Panc1 (cell line): Measurements from ENCODE around the gene TGFBR1. TPM values are rescaled to one million over a fixed set of nuclear protein-coding genes. Genes with fewer than 3 reads are reported as not detected.

ENCODE experiments used
- ATAC-seq: fragments of 200-7000 bp; cut with Tn5 transposase; 2 replicates; pipeline ENCODE4 v1.9.1; 2020; ENCODE audit warnings: mild to moderate bottlenecking, moderate library complexity
- BruUV-seq: library from RNA; stranded (reverse); fragments of 400-500 nt; replicated peaks from 2 replicates; lab custom pipeline; 2021; lab: Mats Ljungman, UMichigan
- CTCF ChIA-PET: fragments of 300-600 bp; sonication (Branson Sonifier 250); formaldehyde crosslinking; loops from one replicate; lab custom pipeline; 2022; ENCODE audit warnings: antibody characterized with exemption; lab: Charles Lee
- POLR2A ChIA-PET: fragments of 300-600 bp; sonication (Branson Sonifier 250); formaldehyde crosslinking; loops from one replicate; lab custom pipeline; 2022; ENCODE audit warnings: antibody characterized with exemption; lab: Charles Lee
- DNase-seq: peaks from one replicate; pipeline ENCODE4 v3.0.0-alpha.2; 2010; ENCODE audit warnings: low read depth, low spot score
- H3K27ac ChIP-seq: 2 replicates; pipeline ENCODE4 v1.5.1; 2011; ENCODE audit warnings: mild to moderate bottlenecking, low read length, inconsistent platforms
- H3K27me3 ChIP-seq: fragments of 200-500 bp; sonication (Bioruptor generic); 2 replicates; pipeline ENCODE4 v1.6.0; 2014; ENCODE audit warnings: low read length, inconsistent platforms; ENCODE audit not compliant: control insufficient read depth, insufficient read depth
- H3K36me3 ChIP-seq: fragments of 200-500 bp; sonication (Bioruptor generic); 2 replicates; pipeline ENCODE4 v1.5.1; 2014; ENCODE audit warnings: inconsistent platforms, mild to moderate bottlenecking, low read length, moderate library complexity; ENCODE audit not compliant: control insufficient read depth, insufficient read depth
- H3K4me1 ChIP-seq: 2 replicates; pipeline ENCODE4 v1.5.1; 2011; ENCODE audit warnings: inconsistent platforms, mild to moderate bottlenecking, low read length, moderate library complexity; ENCODE audit not compliant: control insufficient read depth, insufficient read depth
- H3K4me3 ChIP-seq, 2 experiments: 2 replicates each; pipeline ENCODE4 v1.5.1; 2011 to 2012; ENCODE audit warnings: low read depth in 2 of 2, low read length in 2 of 2, mild to moderate bottlenecking in 2 of 2, inconsistent platforms in 1 of 2, moderate library complexity in 1 of 2
- H3K9me3 ChIP-seq: fragments of 200-500 bp; sonication (Bioruptor generic); 2 replicates; pipeline ENCODE4 v1.5.1; 2014; ENCODE audit warnings: low read depth, mild to moderate bottlenecking, inconsistent platforms, low read length, moderate library complexity; ENCODE audit not compliant: control insufficient read depth, insufficient read depth
- POLR2AphosphoS5 ChIP-seq: IDR thresholded peaks from 2 replicates; pipeline ENCODE4 v1.6.1; 2012; ENCODE audit warnings: mild to moderate bottlenecking, low read depth, low read length, moderate library complexity
- SIN3A ChIP-seq: IDR thresholded peaks from 2 replicates; pipeline ENCODE4 v1.6.1; 2012; ENCODE audit warnings: low read depth, mild to moderate bottlenecking, low read length, moderate library complexity, borderline replicate concordance; ENCODE audit not compliant: insufficient read depth
- TCF7L2 ChIP-seq: IDR thresholded peaks from 2 replicates; pipeline ENCODE4 v1.6.1; 2011; ENCODE audit warnings: mild to moderate bottlenecking, low read depth, low read length, inconsistent platforms
- in situ Hi-C: cut with HindIII; loops from 2 replicates; pipeline ENCODE4 v1.10.0; 2016; ENCODE audit warnings: low sequenced_read_pairs, low pct_unique_long_range_greater_than_20kb
- intact Hi-C: fragments of 100-400 bp; cut with micrococcal nuclease; formaldehyde crosslinking; loops from one replicate; pipeline ENCODE4 v1.10.0; 2022; ENCODE audit not compliant: unreplicated experiment
- total RNA-seq: library from RNA; stranded (reverse); gene quantifications from one replicate; pipeline ENCODE4 v1.2.1, GENCODE V29; 2021; ENCODE audit not compliant: unreplicated experiment
- TF ChIP-seq, protein P1 (sequence below), 2 experiments: IDR thresholded peaks; 2 replicates each; pipeline ENCODE4 v1.6.1; 2011 to 2012; ENCODE audit warnings: low read depth in 2 of 2, control low read depth in 1 of 2, low read length in 1 of 2, mild to moderate bottlenecking in 1 of 2, moderate library complexity in 1 of 2; ENCODE audit not compliant: insufficient read depth in 1 of 2
- TF ChIP-seq, protein P2 (sequence below): fragments of 450-650 bp; IDR thresholded peaks from 2 replicates; pipeline ENCODE4 v1.5.1; 2017; ENCODE audit warnings: mild to moderate bottlenecking

Gene TGFBR1
- total RNA-seq, 1 experiment from 2014 or later: 22.2 TPM

GRCh38 chr9:99121604-99122003 is 16.7 kb downstream of the TGFBR1 start:
- Histone ChIP-seq H3K27ac (no peak overlapping the region), H3K36me3 (no peaks in the 10 kb centered on the region), H3K9me3 (no peaks in the 10 kb centered on the region), H3K4me1 (no peaks in the 10 kb centered on the region), H3K4me3 (no peak overlapping the region), H3K27me3 (no peaks in the 10 kb centered on the region)
- BruUV-seq: no TSS peak
- TF ChIP-seq SIN3A (no peak), POLR2AphosphoS5 (no peak), TCF7L2 (no peak)
- TF ChIP-seq, protein P1, sequence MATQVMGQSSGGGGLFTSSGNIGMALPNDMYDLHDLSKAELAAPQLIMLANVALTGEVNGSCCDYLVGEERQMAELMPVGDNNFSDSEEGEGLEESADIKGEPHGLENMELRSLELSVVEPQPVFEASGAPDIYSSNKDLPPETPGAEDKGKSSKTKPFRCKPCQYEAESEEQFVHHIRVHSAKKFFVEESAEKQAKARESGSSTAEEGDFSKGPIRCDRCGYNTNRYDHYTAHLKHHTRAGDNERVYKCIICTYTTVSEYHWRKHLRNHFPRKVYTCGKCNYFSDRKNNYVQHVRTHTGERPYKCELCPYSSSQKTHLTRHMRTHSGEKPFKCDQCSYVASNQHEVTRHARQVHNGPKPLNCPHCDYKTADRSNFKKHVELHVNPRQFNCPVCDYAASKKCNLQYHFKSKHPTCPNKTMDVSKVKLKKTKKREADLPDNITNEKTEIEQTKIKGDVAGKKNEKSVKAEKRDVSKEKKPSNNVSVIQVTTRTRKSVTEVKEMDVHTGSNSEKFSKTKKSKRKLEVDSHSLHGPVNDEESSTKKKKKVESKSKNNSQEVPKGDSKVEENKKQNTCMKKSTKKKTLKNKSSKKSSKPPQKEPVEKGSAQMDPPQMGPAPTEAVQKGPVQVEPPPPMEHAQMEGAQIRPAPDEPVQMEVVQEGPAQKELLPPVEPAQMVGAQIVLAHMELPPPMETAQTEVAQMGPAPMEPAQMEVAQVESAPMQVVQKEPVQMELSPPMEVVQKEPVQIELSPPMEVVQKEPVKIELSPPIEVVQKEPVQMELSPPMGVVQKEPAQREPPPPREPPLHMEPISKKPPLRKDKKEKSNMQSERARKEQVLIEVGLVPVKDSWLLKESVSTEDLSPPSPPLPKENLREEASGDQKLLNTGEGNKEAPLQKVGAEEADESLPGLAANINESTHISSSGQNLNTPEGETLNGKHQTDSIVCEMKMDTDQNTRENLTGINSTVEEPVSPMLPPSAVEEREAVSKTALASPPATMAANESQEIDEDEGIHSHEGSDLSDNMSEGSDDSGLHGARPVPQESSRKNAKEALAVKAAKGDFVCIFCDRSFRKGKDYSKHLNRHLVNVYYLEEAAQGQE (IDR thresholded peaks at IDR 0.05; ENCODE audit: insufficient read depth in 1 of 2, low read depth in 2 of 2, low read length in 1 of 2): no peak
- TF ChIP-seq, protein P2, sequence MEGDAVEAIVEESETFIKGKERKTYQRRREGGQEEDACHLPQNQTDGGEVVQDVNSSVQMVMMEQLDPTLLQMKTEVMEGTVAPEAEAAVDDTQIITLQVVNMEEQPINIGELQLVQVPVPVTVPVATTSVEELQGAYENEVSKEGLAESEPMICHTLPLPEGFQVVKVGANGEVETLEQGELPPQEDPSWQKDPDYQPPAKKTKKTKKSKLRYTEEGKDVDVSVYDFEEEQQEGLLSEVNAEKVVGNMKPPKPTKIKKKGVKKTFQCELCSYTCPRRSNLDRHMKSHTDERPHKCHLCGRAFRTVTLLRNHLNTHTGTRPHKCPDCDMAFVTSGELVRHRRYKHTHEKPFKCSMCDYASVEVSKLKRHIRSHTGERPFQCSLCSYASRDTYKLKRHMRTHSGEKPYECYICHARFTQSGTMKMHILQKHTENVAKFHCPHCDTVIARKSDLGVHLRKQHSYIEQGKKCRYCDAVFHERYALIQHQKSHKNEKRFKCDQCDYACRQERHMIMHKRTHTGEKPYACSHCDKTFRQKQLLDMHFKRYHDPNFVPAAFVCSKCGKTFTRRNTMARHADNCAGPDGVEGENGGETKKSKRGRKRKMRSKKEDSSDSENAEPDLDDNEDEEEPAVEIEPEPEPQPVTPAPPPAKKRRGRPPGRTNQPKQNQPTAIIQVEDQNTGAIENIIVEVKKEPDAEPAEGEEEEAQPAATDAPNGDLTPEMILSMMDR: no peak
- no peak for DNase-seq
- POLR2A ChIA-PET: no interaction called here
- no peak for ATAC-seq
- in situ Hi-C loops (no loop called here), intact Hi-C loops (no loop called here)
- CTCF ChIA-PET: no interaction called here

DNA sequence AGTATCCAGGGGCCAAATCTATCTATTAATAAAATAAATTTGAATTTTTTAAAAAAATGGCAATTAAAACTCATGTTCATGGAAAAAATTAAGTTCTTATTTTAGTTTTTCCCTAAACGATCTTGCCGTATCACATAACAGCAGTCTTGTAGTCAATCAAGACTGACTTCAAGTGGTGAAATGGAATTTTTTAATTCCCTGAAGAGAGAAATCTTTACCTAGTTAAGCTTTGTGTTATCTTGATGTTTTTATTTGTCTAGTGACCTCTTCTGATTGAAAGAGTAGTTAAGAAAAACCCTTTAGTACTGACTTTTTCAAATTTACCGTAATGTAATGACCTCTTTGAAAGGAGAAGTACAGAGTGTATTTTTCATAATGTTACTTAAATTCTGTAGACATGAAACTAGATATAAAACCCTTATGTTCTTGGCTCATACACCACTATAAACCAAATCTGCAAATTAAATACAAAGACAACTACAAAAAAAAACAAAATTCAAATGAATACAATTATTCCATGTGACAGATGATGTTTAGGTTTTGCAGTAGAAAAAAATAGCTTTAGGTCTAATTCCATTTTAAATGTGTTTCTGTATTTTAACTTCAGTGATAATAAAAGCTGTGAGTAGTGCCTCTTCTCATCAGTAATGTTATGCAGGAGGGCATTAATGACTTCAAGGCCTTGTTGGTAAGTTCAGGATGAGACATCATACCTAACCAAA is 19.8 kb downstream of the TGFBR1 start:
- Histone ChIP-seq H3K4me3 (no peak overlapping the region), H3K4me1 (no peaks in the 10 kb centered on the region), H3K9me3 (no peaks in the 10 kb centered on the region), H3K27me3 (no peaks in the 10 kb centered on the region), H3K36me3 (no peaks in the 10 kb centered on the region), H3K27ac (no peak overlapping the region)
- intact Hi-C loops: no loop called here
- in situ Hi-C loops: no loop called here
- CTCF ChIA-PET: no interaction called here
- TF ChIP-seq TCF7L2 (no peak), POLR2AphosphoS5 (no peak), SIN3A (no peak)
- TF ChIP-seq, protein P1 (IDR thresholded peaks at IDR 0.05; ENCODE audit: insufficient read depth in 1 of 2, low read depth in 2 of 2, low read length in 1 of 2): no peak
- TF ChIP-seq, protein P2: no peak
- ATAC-seq (no peak), DNase-seq (no peak)
- BruUV-seq: no TSS peak
- POLR2A ChIA-PET: no interaction called here
